Activated CD8-positive, alpha-beta T cell treated with anti-CD3 and anti-CD28 coated beads for 36 hours (primary cell): Measurements from ENCODE around the gene CC2D2A. TPM values are rescaled to one million over a fixed set of nuclear protein-coding genes. Genes with fewer than 3 reads are reported as not detected.

Source experiments
- ATAC-seq: fragments of 200-7000 bp; cut with Tn5 transposase; one replicate; pipeline ENCODE4 v1.10.0; 2021; ENCODE audit warnings: mild to moderate bottlenecking, moderate library complexity
- CTCF ChIA-PET: fragments of 350-600 bp; sonication (Branson Sonifier 250); formaldehyde crosslinking; loops from one replicate; lab custom pipeline; 2021; ENCODE audit warnings: antibody characterized with exemption; lab: Charles Lee
- POLR2A ChIA-PET: fragments of 350-600 bp; sonication (Branson Sonifier 250); formaldehyde crosslinking; loops from one replicate; lab custom pipeline; 2021; ENCODE audit warnings: antibody characterized with exemption; lab: Charles Lee
- DNase-seq: peaks from one replicate; pipeline ENCODE4 v3.0.0-alpha.2; 2020
- H3K27ac Mint-ChIP-seq: one replicate; pipeline ENCODE4 v1.8.0; 2021; ENCODE audit warnings: mild to moderate bottlenecking, mixed read lengths
- H3K27me3 Mint-ChIP-seq: one replicate; pipeline ENCODE4 v1.8.0; 2021; ENCODE audit warnings: mixed read lengths
- H3K36me3 Mint-ChIP-seq: one replicate; pipeline ENCODE4 v1.8.0; 2021; ENCODE audit warnings: low read depth, mixed read lengths
- H3K4me1 Mint-ChIP-seq: one replicate; pipeline ENCODE4 v1.8.0; 2021; ENCODE audit warnings: low read depth, mixed read lengths
- H3K4me3 Mint-ChIP-seq: one replicate; pipeline ENCODE4 v1.8.0; 2021; ENCODE audit warnings: mild to moderate bottlenecking, moderate library complexity, mixed read lengths
- H3K9me3 Mint-ChIP-seq: one replicate; pipeline ENCODE4 v1.8.0; 2021; ENCODE audit warnings: mixed read lengths
- intact Hi-C: fragments of 100-400 bp; cut with micrococcal nuclease; formaldehyde crosslinking; loops from one replicate; pipeline ENCODE4 v1.10.0; 2022
- total RNA-seq, 2 experiments: library from RNA; stranded (reverse); gene quantifications; one replicate each; pipeline ENCODE4 v1.2.3, GENCODE V29; 2021
- TF ChIP-seq, protein P1 (sequence below): fragments of 200-600 bp; IDR thresholded peaks from one replicate; pipeline ENCODE4 v1.8.0; 2022; ENCODE audit warnings: antibody characterized with exemption, mild to moderate bottlenecking

The CC2D2A gene
- total RNA-seq, 2 experiments from 2014 or later: not detected

DNA sequence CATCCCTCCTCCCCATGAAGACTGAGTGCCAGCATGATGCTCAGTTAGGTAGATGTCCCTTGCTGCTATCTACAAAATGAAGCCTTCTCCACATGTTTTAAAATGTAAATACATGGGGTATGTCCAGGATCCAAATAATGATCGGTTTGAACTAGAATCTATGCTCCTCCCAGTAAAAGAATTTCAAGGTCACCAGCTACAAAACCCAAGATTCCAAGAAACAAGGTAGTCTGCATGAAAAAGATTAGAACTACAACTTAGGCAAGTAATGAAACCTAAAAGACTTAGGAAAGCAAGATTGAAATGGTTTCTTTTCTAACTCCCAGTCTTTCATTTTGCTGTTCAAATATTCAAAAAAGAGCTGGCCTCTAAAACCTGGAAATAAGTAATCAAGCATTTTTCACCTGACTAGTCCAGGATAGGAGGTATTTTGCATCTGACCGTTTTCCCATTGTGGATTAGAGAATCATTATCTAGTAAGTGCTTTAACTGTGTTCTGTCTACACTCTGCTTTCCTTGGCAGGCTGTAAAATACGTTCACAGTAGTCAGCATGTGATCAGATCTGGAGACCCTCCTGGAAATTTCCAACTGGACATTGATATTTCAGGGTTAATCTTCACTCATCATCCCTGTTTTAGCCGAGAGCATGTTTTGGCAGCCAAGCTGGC, 57.4 kb downstream of the CC2D2A start:
- intact Hi-C loops: no loop called here
- ChIA-PET CTCF (no interaction called here), POLR2A (no interaction called here)
- ATAC-seq (no peak), DNase-seq (no peak)
- H3K27ac Mint-ChIP-seq: no peak overlapping the region
- no peaks in the 10 kb centered on the region for H3K27me3 Mint-ChIP-seq
- H3K4me3 Mint-ChIP-seq: no peak overlapping the region
- H3K36me3 Mint-ChIP-seq: no peaks in the 10 kb centered on the region
- H3K9me3 Mint-ChIP-seq: no peaks in the 10 kb centered on the region
- no peaks in the 10 kb centered on the region for H3K4me1 Mint-ChIP-seq
- TF ChIP-seq, protein P1, sequence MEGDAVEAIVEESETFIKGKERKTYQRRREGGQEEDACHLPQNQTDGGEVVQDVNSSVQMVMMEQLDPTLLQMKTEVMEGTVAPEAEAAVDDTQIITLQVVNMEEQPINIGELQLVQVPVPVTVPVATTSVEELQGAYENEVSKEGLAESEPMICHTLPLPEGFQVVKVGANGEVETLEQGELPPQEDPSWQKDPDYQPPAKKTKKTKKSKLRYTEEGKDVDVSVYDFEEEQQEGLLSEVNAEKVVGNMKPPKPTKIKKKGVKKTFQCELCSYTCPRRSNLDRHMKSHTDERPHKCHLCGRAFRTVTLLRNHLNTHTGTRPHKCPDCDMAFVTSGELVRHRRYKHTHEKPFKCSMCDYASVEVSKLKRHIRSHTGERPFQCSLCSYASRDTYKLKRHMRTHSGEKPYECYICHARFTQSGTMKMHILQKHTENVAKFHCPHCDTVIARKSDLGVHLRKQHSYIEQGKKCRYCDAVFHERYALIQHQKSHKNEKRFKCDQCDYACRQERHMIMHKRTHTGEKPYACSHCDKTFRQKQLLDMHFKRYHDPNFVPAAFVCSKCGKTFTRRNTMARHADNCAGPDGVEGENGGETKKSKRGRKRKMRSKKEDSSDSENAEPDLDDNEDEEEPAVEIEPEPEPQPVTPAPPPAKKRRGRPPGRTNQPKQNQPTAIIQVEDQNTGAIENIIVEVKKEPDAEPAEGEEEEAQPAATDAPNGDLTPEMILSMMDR: no peak

DNA sequence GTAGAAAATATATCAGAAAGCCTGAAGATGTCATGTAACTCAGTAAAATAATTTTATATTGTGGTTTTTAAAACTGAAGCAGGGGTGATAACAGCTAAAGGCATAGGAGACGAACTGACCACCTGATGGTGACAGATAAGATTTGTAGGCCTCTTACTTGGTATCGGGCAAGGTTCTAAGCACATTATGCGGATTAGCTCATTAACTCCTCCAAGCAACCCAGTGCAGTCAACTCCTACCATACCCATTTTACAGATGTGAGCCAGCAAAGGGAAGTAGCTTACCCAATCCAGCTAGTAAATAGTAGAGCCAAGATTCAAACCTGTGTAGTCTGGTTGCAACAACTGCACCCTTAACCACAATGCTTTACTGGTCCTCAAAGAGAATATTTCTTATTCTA, 62.1 kb downstream of the CC2D2A start:
- no peak for ATAC-seq
- intact Hi-C loops: no loop called here
- Mint-ChIP-seq H3K4me1 (no peaks in the 10 kb centered on the region), H3K27ac (no peak overlapping the region), H3K9me3 (no peaks in the 10 kb centered on the region), H3K36me3 (no peaks in the 10 kb centered on the region), H3K4me3 (no peak overlapping the region), H3K27me3 (no peaks in the 10 kb centered on the region)
- POLR2A ChIA-PET: no interaction called here
- CTCF ChIA-PET: no interaction called here
- DNase-seq: no peak
- TF ChIP-seq, protein P1: no peak

DNA sequence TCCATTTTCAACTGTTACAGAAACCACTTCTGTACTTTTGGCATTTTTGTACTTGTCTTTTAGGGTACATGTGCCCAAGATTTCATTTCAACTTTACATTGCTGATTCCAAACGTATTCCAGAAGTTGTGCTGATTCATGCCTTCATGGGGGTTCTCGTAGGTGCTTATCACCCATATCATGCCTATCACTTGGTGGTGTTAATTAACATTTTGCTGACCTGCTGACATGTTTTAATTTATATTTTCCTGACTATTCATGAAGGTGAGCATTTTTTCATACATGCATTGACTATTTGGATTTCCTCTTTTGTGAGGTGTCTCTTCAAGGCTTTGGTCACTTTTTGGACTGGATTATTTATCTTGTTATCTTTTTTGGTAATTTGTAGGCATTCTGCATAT, 64.1 kb downstream of the CC2D2A start:
- Mint-ChIP-seq H3K36me3 (no peaks in the 10 kb centered on the region), H3K9me3 (no peaks in the 10 kb centered on the region), H3K27ac (no peak overlapping the region), H3K27me3 (no peaks in the 10 kb centered on the region), H3K4me1 (no peaks in the 10 kb centered on the region), H3K4me3 (no peak overlapping the region)
- DNase-seq (no peak), ATAC-seq (no peak)
- intact Hi-C loops: no loop called here
- TF ChIP-seq, protein P1: no peak
- CTCF ChIA-PET: no interaction called here
- POLR2A ChIA-PET: no interaction called here

DNA sequence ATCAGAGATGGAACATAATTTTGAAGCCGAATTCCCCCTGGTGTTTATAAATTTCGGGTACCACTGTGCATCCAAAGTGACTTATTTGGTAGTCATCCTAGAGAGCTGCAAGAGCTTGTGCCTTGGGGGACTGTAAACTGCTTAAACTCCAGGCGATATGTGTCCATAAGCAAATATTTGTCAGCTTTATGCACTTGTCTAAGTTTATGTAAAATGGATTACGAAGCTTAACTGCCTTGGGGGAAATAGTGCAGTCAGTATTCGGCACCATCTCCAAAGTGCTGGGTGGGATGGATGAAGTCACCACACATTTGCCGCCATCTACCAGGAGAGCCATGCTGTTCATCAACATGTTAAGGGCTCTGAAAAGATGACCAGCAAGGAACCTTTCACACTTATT, 65.9 kb downstream of the CC2D2A start:
- Mint-ChIP-seq H3K36me3 (no peaks in the 10 kb centered on the region), H3K4me3 (no peak overlapping the region), H3K9me3 (no peaks in the 10 kb centered on the region), H3K27ac (no peak overlapping the region), H3K27me3 (no peaks in the 10 kb centered on the region), H3K4me1 (no peaks in the 10 kb centered on the region)
- ChIA-PET POLR2A (no interaction called here), CTCF (no interaction called here)
- intact Hi-C loops: no loop called here
- no peak for ATAC-seq
- no peak for DNase-seq
- TF ChIP-seq, protein P1: no peak

DNA sequence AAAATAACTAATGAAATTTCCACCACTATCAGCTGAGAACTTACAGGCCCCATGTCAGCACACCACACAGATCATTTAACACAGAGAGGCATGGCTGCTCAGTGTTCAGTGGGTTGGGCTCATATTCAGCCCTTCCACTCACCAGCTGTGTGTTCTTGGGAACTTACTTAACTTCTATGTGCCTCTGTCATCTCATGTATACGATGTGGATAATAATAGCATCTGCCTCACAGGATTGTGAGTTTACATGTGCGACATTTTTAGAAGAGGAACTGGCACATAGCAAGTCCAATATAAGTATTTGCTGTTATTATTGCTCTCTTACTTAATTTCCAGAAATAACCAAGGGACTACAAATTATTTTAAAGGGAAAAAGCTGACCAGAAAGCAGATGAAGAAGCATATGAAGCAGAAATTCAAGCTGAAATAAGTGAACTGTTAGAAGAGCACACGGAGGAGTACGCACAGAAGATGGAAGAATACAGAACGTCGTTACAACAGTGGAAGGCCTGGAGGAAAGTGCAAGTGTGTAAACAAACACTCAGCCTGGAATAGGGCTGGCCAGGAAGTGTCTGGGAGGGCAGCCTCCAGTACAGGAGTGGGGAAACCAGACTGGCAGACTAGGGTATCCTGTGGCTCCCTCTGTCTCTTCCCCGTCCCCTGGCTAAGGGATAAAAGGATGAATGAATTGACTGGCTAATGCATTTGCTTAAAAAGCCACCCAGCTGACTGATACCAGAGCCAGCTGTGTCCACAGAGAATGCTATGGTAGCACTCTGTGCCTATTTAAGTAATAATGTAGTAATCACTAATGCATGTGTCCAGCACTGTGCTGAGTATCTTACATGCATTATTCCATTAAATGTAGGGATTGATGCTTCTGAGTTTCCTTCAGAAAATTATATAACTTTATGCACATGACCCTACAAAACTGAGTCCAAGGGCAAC, 67.1 kb downstream of the CC2D2A start:
- ChIA-PET POLR2A (no interaction called here), CTCF (no interaction called here)
- Mint-ChIP-seq H3K27ac (no peak overlapping the region), H3K36me3 (no peaks in the 10 kb centered on the region), H3K4me3 (no peak overlapping the region), H3K27me3 (no peaks in the 10 kb centered on the region), H3K9me3 (no peaks in the 10 kb centered on the region), H3K4me1 (no peaks in the 10 kb centered on the region)
- intact Hi-C loops: no loop called here
- DNase-seq: no peak
- TF ChIP-seq, protein P1: no peak
- no peak for ATAC-seq
